Measurements from ENCODE around the gene DDC.
"Not testable (repeated sequence)": the region's sequence is repeated elsewhere in the genome, so short reads cannot be mapped to it uniquely, and the experiment has no call there.

The DDC gene

DNA sequence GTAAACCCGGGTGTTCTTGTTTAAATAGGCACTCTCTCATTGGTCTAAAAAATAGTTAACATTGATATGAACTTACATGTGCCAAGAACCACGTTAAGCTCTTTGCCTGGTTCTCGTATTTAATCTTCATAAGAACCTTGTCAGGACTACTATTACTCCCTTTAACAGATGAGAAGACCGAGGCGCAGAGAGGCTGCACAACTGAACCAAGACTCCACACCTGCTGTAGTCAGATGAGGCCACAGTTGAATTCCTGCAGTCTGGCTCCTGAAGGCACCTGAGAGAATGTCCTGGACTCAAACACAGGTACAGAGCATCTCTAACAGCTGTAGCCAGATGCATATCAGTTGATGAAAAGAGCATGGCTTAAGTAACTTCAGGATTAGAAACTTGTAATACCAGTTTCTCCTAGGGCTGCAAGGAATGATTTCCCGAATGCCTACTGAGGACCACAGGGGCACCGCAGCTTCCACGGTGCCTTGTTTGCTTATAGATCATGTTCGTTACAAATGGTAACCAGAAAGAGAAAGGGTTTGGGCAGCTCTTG, 9.5 kb downstream of the DDC start:
- DNase-seq (ENCODE audit: low read depth in 2 of 2): no peak

DNA sequence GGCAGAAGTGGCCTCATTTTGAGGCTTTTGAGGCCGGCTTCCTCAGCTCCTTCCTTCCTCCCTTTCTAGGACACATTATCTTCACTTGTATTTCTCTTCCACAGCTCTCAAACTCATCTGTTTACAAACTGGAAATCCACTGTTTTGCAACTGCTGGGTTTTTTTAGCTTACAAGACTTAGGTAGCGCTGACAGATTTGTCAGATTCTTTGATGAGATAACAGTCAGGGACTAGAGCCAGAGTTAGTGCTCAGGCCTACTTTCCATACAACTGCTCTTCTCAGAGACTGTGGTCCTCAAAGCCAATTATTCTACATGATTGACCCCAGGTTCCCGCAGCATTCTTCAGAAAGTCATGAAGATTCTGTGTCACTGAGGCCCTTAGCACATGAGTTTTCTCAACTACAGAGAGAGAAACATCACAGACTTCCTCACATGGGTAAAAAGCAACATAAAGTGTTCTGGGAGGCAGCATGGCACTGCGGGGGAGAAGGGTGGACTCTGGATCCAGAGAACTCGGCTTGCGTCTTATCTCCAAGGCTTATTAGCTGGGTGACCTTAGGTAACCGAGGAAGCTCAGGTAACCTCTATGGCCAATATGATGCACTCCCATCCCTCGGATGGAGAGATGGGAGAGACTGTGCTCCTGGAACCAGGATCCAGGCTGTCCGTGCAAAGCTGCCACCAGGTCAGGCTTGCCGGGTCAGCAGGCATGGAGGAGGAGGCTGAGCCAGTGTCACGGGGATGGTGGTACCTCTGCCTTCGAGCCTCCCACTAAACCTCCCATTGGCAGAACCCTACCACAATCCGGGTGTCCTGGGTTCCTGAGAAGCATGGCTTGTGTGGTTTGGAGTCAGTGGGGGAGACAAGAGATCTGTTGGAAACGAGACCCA, 10.5 kb downstream of the DDC start:
- no peak for DNase-seq (ENCODE audit: low read depth in 2 of 2)

GRCh38 chr7:50553973-50554372, 11.2 kb downstream of the DDC start:
- DNase-seq (ENCODE audit: low read depth in 2 of 2): no peak

DNA sequence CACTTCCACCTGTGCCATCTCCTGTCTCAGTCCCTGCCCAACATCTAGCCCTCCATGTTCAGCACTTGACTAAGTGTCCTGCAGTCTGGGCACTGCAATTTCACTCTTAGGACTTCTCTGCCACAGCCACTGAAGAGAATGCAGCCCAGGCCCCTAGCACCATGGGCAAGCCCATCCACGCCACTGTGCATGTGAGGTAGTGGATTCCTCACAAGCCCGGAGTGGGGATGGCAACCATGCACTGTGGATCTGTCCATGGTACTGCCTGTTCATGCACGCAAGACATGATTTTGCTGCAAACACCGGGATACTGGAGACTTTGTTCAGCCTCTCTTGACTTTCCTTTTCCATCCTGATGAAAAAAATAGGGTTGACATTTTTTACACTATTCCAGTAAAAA, 12.3 kb downstream of the DDC start:
- DNase-seq (ENCODE audit: low read depth in 2 of 2): no peak

- no peak for DNase-seq (ENCODE audit: low read depth in 2 of 2)
Observed at GRCh38 chr7:50552139-50552538, 13.1 kb downstream of the DDC start.

DNA sequence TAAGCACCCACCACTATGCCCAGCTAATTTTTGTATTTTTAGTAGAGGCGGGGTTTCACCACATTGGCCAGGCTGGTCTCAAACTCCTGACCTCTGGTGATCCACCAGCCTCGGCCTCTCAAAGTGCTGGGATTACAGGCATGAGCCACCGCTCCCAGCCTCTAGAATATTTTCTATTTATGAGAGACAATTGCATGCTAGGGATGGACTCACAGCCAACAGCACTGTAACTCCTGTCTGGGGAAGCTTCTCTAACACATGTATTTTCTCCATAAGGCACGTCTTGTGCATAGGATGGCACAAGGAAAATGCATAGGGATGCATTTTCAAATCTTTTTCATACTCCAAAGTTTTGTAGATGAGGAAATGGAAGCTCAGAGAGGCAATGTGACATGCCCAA, 19.6 kb downstream of the DDC start:
- DNase-seq (ENCODE audit: low read depth in 2 of 2): not testable (repeated sequence)

GRCh38 chr7:50544992-50545391, 20.2 kb downstream of the DDC start:
- no peak for DNase-seq (ENCODE audit: low read depth in 2 of 2)

- no peak for DNase-seq (ENCODE audit: low read depth in 2 of 2)
Observed at GRCh38 chr7:50543776-50544442, 21.3 kb downstream of the DDC start.

DNA sequence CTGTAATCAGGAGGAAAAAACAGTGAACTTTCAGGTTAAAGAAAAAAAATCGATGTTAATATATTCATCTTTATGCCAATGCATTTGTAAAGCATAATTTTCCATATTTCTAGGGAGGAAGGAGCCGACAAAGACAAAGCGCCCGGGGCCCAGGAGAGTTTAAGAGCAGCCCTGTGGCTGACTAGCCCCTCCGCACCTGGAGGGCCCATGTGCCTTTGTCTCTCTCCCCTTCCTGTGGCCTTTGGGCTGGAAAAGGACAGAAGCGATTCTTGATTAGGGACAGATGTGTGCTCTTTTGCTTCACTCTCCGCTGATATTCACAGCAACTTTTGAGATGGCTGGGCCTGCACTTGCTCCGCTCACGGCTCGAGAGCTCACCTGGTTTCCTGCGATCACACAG, 23.1 kb downstream of the DDC start:
- DNase-seq (ENCODE audit: low read depth in 2 of 2): no peak

DNA sequence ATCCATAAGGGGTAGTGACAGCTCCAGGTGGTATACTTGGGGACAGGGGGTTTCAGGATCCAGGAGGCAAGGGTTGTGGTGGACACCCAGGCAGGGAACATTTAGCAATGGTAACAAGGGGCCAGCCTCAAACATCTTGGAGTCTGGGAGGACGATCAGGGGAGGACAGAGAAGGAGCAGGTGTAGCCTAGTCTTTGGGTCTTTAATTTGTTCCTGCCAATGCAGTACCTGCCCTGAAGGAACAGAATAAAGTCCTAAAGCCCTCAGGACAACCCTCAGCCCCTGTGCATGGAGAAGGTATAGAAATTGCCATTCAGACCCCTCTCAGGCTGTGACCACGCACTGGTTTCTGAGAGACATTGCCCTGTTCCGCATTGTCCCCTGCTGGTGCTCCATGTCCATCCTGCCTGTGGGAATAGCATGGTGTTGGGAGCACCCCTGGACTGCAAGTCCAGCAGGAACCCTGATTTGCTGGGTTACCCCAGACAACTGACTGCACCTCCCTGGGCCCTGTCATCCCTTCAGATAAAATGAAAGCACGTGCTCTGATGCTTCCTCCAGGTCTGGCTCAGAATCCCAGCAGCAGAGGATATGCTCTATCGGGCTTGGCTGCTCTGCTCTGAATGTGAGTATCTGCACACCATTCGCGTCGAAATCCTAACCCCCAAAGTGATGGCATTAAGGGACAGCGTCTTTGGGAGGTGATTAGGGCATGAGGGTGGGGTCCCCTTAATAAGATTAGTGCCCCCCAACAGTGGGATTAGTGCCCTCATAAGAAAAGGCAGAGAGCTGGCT, 24.2 kb downstream of the DDC start:
- no peak for DNase-seq (ENCODE audit: low read depth in 2 of 2)

DNA sequence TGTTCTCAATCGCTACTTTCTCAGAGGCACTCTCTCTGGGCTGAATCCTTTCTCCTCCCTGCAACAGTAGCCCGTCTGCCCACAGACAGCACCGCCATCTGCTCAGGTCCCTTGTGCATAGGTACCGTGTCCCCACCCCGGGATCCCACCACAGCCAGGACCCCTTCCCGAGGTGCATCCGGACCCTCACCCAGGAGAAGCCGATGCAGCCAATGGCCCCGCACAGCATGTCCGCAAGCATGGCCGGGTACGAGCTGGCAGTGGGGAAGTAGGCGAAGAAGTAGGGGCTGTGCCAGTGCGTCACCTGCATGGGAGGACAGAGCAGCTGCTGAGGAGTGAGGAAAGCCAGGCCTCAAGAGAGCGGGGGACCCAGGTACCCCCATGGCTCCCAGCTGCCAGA, 25.5 kb downstream of the DDC start:
- DNase-seq (ENCODE audit: low read depth in 2 of 2): no peak

DNA sequence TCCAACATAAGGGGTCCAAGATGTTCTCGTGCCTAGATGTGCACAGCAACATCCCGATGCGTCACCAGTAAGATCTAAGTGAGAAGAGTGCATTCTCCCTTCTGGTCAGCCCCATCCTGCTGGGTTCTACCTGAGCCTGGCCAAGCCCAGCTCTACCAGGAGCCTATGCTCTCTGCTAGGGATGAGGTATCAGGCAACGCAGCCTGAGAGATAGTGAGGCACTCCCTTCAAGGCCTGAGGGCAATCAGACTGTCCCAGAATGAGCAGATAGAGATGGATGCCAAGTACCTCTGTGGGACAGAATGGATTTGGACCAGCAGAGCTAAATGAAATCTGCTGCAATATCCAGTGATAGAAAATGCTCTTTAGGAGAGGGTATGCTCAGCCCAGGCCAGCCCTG, 26.7 kb downstream of the DDC start:
- no peak for DNase-seq (ENCODE audit: low read depth in 2 of 2)

- DNase-seq (ENCODE audit: low read depth in 2 of 2): no peak
Observed at GRCh38 chr7:50537417-50537816, 27.8 kb downstream of the DDC start.

- not testable (repeated sequence) for DNase-seq (ENCODE audit: low read depth in 2 of 2)
Observed at GRCh38 chr7:50535291-50535711, 29.9 kb downstream of the DDC start.

- DNase-seq (ENCODE audit: low read depth in 2 of 2): no peak
Observed at GRCh38 chr7:50534690-50535290, 30.4 kb downstream of the DDC start.

DNA sequence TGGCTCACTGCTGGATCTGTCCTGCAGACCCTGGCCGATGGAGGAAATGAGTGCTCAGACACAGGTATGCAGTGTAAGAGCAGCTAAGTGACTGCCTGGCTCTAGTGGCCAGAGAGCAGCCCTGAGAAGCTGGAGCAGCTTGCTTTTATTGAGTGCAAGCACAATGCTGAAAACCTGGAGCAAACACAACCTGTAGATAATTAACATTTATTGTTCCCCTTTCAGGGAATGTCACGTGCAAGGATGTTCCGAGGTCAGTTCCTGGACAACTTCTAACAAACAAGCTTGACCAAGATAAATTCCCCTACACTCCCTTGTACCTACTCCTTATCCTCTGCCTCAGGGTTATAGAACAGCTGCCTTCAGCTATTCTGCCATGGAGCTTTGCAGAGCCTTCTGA, 31.3 kb downstream of the DDC start:
- DNase-seq (ENCODE audit: low read depth in 2 of 2): no peak

GRCh38 chr7:50531928-50532327, 33.3 kb downstream of the DDC start:
- no peak for DNase-seq (ENCODE audit: low read depth in 2 of 2)

DNA sequence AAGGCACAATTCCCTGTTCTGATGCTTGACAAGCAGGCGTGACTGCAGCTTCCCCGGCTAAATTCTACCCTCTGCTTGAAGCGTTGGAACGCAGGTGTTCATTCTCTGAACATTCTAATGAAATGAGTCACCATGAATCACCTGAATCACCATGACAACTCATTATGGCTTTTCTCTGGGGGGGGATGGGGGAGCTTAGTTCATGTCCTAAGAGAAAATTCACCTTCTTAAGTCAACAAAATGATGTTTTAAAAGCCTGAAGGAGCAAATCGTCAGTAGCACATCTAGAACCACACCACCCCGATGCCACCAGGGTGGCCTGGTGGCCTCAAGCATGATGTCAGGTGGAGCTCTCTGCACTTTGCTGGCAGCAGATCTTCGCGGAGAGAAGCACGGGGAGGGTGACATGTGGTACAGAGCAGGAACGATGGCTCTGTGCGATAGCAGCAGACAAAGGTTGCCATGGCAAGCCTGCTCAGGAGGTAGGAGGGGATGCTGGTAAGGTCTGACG, 33.7 kb downstream of the DDC start:
- DNase-seq (ENCODE audit: low read depth in 2 of 2): no peak

GRCh38 chr7:50530766-50531165, 34.4 kb downstream of the DDC start:
- no peak for DNase-seq (ENCODE audit: low read depth in 2 of 2)

DNA sequence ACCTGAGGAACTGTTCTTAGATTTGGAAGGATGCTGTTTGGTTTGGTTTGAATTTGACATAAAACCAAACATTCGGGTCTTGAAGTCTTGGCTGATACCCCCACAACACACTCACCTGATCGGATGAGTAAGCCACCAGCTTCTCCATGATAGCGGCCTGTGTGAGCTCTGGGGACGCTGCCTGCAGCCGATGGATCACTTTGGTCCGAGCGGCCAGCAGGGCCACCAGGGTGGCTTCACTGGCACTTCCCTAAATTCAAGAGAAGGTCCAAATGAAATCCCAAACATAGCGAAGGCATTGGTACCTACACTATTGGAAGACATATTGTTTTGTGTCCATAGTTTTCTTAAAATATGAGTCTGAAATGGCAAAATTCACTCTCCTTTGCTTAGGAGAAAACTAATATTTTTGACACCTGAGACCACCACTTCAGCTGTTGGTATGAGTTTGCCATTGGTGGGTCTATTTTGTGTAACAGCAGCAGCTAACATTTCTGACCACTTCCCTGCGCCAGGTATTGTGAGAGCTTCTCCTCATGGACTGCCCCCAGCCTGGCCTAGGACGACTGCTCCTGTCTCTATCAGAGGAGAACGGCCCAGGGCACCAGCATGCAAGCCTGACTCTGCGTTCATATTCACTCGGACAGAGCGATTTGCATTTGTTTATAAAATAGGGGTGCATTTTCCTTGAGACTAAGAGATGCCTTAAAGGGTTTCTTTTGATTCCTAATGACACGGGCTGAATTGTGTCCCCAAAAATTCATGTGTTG, 35.9 kb downstream of the DDC start:
- no peak for DNase-seq (ENCODE audit: low read depth in 2 of 2)
